Measurements from ENCODE around the gene NSDHL.
"Not testable (repeated sequence)": the region's sequence is repeated elsewhere in the genome, so short reads cannot be mapped to it uniquely, and the experiment has no call there.

The NSDHL gene

GRCh38 chrX:152830312-152831305 is at the start of gene NSDHL, which contains the start of gene CETN2:
Gene NSDHL (plus strand): TSS chrX:152831063. CDS start chrX:152846325, 15,262 bp downstream.
Gene CETN2 (minus strand): TSS chrX:152830757. CDS start chrX:152830710, 47 bp downstream.
- peak; percentile 98 for DNase-seq (ENCODE audit: low spot score)

- not testable (repeated sequence) for DNase-seq (ENCODE audit: low spot score)
Measured at GRCh38 chrX:152787062-152787461, 43.8 kb upstream of the NSDHL start.

- DNase-seq (ENCODE audit: low spot score) = no peak
Measured at GRCh38 chrX:152798945-152799344, 31.9 kb upstream of the NSDHL start.

- no peak for DNase-seq (ENCODE audit: low spot score)
Measured at GRCh38 chrX:152806035-152806434, 24.8 kb upstream of the NSDHL start.

- no peak for DNase-seq (ENCODE audit: low spot score)
Measured at GRCh38 chrX:152810403-152810802, 20.5 kb upstream of the NSDHL start.

- no peak for DNase-seq (ENCODE audit: low spot score)
Measured at GRCh38 chrX:152813206-152813605, 17.7 kb upstream of the NSDHL start.

- no peak for DNase-seq (ENCODE audit: low spot score)
Measured at GRCh38 chrX:152814048-152814447, 16.8 kb upstream of the NSDHL start.

- DNase-seq (ENCODE audit: low spot score) = peak; percentile 52
Measured at GRCh38 chrX:152817078-152817764, 13.6 kb upstream of the NSDHL start.

- no peak for DNase-seq (ENCODE audit: low spot score)
Measured at GRCh38 chrX:152818356-152818755, 12.5 kb upstream of the NSDHL start.

- no peak for DNase-seq (ENCODE audit: low spot score)
Measured at GRCh38 chrX:152819266-152819665, 11.6 kb upstream of the NSDHL start.

- DNase-seq (ENCODE audit: low spot score) = no peak
Measured at GRCh38 chrX:152819732-152820131, 11.1 kb upstream of the NSDHL start.

GRCh38 chrX:152821145-152821765 is 9.6 kb upstream of the NSDHL start:
- no peak for DNase-seq (ENCODE audit: low spot score)

GRCh38 chrX:152822383-152823086 is 8.3 kb upstream of the NSDHL start:
- DNase-seq (ENCODE audit: low spot score) = no peak

GRCh38 chrX:152823657-152824056 is 7.2 kb upstream of the NSDHL start:
- no peak for DNase-seq (ENCODE audit: low spot score)

GRCh38 chrX:152824841-152825374 is 6.0 kb upstream of the NSDHL start:
- DNase-seq (ENCODE audit: low spot score) = no peak

GRCh38 chrX:152831391-152831790 is 528 bp downstream of the NSDHL start:
- no peak for DNase-seq (ENCODE audit: low spot score)

GRCh38 chrX:152832520-152832919 is 1.7 kb downstream of the NSDHL start:
- DNase-seq (ENCODE audit: low spot score) = no peak

GRCh38 chrX:152833378-152833777 is 2.5 kb downstream of the NSDHL start:
- no peak for DNase-seq (ENCODE audit: low spot score)

- not testable (repeated sequence) for DNase-seq (ENCODE audit: low spot score)
Measured at GRCh38 chrX:152835470-152835869, 4.6 kb downstream of the NSDHL start.

- no peak for DNase-seq (ENCODE audit: low spot score)
Measured at GRCh38 chrX:152842772-152843338, 12.0 kb downstream of the NSDHL start.

- DNase-seq (ENCODE audit: low spot score) = no peak
Measured at GRCh38 chrX:152843852-152844251, 13.0 kb downstream of the NSDHL start.

Measured in GM03348 (cell line).